A673 (cell line): ENCODE results near the gene PPP1R18.
A peak's percentile ranks its signal among the peaks of the same experiment; 100 is the strongest.

Experiments
- CTCF ChIP-seq: fragments of 300-800, 200-600 bp; sonication (generic); conservative IDR thresholded peaks from 2 replicates; pipeline ENCODE4 v1.5.1; 2017; ENCODE audit warnings: low read depth, mild to moderate bottlenecking, antibody characterized with exemption, low read length, moderate library complexity, mixed read lengths
- EZH2 ChIP-seq: fragments of 200-600 bp; sonication (generic); IDR thresholded peaks from 2 replicates; pipeline ENCODE4 v1.6.1; 2017; ENCODE audit warnings: borderline replicate concordance, low read depth, mild to moderate bottlenecking, mixed read lengths, antibody characterized with exemption, low read length; ENCODE audit not compliant: poor library complexity, severe bottlenecking

- TF ChIP-seq CTCF: peak; percentile 96
- TF ChIP-seq EZH2: no peak
These were observed 13.8 kb downstream of the PPP1R18 start, which contains the start of gene DHX16 for GRCh38 chr6:30672445-30673253.
